Measurements from ENCODE around the gene PRICKLE2. TPM values are rescaled to one million over a fixed set of nuclear protein-coding genes. Genes with fewer than 3 reads are reported as not detected.

The PRICKLE2 gene
- total RNA-seq, 1 experiment from 2014 or later = 9.6 TPM

DNA sequence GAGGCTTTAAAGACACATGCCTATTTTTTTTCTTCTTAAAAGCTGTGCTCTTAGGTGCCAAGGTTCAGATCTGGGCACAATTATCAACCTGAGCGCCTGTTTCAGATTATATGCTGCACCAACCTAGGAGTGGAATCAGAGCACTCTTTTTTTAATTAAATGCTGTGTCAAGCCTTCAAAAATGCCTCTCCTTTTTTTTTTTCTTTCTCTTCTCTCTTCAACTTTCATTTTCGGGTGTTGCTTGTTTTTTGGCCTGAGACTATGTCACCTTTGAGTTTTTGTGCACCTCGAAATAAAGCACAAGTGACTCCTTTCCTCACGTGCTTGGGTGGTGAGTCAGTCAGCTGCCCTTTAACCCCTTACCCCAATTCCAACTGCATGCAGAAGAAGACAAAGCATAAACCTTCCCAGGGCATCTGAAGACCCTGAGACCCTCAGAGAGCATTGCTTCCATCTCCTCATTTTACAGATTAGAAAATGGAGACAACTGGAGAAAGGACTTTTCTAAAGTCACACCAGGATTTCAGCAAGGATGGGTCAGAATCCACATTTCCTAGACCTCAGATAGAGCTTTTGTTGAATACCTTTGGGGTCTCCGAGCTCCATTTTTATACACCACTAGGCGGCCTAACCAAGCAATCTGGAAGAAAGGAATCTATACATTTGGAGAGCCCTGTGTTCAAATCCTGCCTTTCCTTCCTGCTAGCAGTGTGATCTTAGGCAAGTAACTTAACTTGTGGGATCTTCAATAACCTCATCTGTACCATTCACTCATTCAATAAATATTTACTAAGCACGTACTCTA, 631 bp upstream of the PRICKLE2 start:
- POLR2A ChIA-PET = interaction anchor here (0.7 to 1.4 kb wide), 2 partner anchors 9 to 11 kb away, joined by 4 to 5 read pairs; no protein-coding TSS in a partner anchor
- Mint-ChIP-seq H3K27ac (ENCODE audit: low read depth, unreplicated experiment) (no peak overlapping the region), H3K36me3 (ENCODE audit: insufficient read depth, unreplicated experiment) (no peaks in the 10 kb centered on the region), H3K4me1 (ENCODE audit: insufficient read depth, unreplicated experiment) (peaks cover 5% of the 10 kb centered on the region), H3K9me3 (ENCODE audit: unreplicated experiment) (no peaks in the 10 kb centered on the region), H3K4me3 (ENCODE audit: unreplicated experiment) (peak overlapping the region; percentile 6), H3K27me3 (ENCODE audit: insufficient read depth, unreplicated experiment) (no peaks in the 10 kb centered on the region)
- BruUV-seq (replicated peaks) = no TSS peak
- TF ChIP-seq, protein P1, sequence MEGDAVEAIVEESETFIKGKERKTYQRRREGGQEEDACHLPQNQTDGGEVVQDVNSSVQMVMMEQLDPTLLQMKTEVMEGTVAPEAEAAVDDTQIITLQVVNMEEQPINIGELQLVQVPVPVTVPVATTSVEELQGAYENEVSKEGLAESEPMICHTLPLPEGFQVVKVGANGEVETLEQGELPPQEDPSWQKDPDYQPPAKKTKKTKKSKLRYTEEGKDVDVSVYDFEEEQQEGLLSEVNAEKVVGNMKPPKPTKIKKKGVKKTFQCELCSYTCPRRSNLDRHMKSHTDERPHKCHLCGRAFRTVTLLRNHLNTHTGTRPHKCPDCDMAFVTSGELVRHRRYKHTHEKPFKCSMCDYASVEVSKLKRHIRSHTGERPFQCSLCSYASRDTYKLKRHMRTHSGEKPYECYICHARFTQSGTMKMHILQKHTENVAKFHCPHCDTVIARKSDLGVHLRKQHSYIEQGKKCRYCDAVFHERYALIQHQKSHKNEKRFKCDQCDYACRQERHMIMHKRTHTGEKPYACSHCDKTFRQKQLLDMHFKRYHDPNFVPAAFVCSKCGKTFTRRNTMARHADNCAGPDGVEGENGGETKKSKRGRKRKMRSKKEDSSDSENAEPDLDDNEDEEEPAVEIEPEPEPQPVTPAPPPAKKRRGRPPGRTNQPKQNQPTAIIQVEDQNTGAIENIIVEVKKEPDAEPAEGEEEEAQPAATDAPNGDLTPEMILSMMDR (IDR thresholded peaks at IDR 0.05; ENCODE audit: unreplicated experiment) = no peak
- intact Hi-C loops (cut with micrococcal nuclease) = loop anchor here (2.0 to 10.0 kb wide), 2 partner anchors 173 to 259 kb away; no protein-coding TSS in a partner anchor
- DNase-seq (ENCODE audit: unreplicated experiment) = no peak
- CTCF ChIA-PET = interaction anchor here (0.7 to 1.1 kb wide), 3 partner anchors 11 to 22 kb away, joined by 3 to 4 read pairs (median 3); no protein-coding TSS in a partner anchor

DNA sequence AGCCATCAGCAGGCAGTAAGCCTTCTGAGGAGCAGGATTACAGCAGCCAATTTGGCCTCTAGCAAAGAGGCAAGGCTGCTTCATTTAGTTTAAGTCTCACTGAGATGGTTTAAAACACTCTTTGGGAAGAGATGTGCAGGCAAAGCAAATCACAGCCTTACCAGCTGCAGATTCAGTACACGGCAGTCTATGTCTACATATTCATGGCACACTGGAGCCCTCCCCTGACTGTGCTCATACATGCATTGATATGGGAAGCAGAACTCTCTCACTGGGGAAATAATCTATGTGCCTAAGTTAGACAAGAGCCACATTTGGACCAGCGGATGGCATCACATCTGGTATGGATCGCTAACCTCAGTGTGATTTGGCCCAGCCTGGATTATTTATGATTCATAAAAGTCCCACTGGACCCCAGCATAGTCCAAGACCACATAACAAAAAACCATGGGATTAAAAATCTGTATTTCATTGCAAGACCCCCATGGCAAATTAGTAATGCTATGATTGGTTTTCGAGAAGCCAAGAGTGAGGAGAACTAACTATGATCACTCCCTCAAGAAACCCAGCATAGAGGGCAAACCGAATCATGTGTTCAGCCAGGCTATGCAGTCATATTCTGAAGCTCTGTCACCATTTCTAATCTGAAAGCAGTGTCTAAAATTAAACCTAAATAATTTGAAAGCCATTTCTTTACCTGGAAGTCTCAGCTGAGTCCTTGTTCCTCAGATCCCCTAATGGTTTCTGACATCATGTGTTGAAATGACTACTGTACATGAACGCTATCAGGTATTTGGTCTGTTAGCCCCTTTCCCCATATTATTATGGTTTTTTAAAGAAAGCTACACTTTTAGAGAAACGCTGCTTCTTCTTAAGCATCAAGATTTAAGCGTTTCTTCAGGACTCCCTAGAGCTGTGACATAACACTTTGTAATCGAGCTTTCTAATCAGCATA, 1.2 kb downstream of the PRICKLE2 start:
- Mint-ChIP-seq H3K27ac (ENCODE audit: low read depth, unreplicated experiment) (no peak overlapping the region), H3K4me3 (ENCODE audit: unreplicated experiment) (no peak overlapping the region), H3K36me3 (ENCODE audit: insufficient read depth, unreplicated experiment) (no peaks in the 10 kb centered on the region), H3K9me3 (ENCODE audit: unreplicated experiment) (no peaks in the 10 kb centered on the region), H3K27me3 (ENCODE audit: insufficient read depth, unreplicated experiment) (no peaks in the 10 kb centered on the region), H3K4me1 (ENCODE audit: insufficient read depth, unreplicated experiment) (peaks cover 17% of the 10 kb centered on the region)
- DNase-seq (ENCODE audit: unreplicated experiment) = no peak
- CTCF ChIA-PET = interaction anchor here (0.6 to 1.3 kb wide), 6 partner anchors 11 to 261 kb away, joined by 3 read pairs; partner anchors contain the start of gene PSMD6
- POLR2A ChIA-PET = interaction anchor here (0.6 to 1.4 kb wide), 3 partner anchors 10 to 47 kb away, joined by 3 to 4 read pairs (median 4); no protein-coding TSS in a partner anchor
- TF ChIP-seq, protein P1 (IDR thresholded peaks at IDR 0.05; ENCODE audit: unreplicated experiment) = no peak
- BruUV-seq (replicated peaks) = no TSS peak
- intact Hi-C loops (cut with micrococcal nuclease) = loop anchor here (2.0 to 10.0 kb wide), 2 partner anchors 175 to 261 kb away; no protein-coding TSS in a partner anchor

DNA sequence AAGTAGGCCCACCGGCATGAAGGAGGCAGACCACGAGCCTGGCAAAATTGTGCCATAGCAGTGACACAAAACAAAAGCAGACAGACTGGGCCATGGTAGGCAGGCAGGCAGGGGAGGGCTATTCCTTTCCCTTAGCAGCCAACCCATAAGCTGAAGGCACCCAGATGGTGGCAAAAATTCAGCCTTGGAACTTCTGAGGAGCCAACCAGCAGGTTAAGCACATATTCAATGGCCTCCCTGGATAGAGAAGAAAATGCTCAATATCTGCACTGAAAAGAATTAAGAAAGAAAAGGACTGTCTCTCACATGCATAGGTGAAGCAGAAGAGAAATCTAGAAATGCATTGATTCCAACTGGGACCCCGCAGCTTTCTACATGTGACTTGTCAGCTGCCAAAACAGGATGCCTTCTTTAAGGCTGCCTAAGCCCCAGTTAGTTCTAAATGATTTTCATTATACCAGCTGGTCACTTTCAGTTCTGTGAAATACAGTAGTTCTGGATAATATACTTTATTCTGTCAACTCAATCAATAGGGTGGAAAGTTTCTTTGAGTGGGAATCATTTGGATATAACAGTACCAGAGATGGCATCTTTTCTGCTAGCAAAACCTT, 2.7 kb downstream of the PRICKLE2 start:
- Mint-ChIP-seq H3K9me3 (ENCODE audit: unreplicated experiment) (no peaks in the 10 kb centered on the region), H3K27ac (ENCODE audit: low read depth, unreplicated experiment) (no peak overlapping the region), H3K27me3 (ENCODE audit: insufficient read depth, unreplicated experiment) (no peaks in the 10 kb centered on the region), H3K4me1 (ENCODE audit: insufficient read depth, unreplicated experiment) (peaks cover 17% of the 10 kb centered on the region), H3K36me3 (ENCODE audit: insufficient read depth, unreplicated experiment) (no peaks in the 10 kb centered on the region), H3K4me3 (ENCODE audit: unreplicated experiment) (no peak overlapping the region)
- DNase-seq (ENCODE audit: unreplicated experiment) = no peak
- TF ChIP-seq, protein P1 (IDR thresholded peaks at IDR 0.05; ENCODE audit: unreplicated experiment) = no peak
- no TSS peak for BruUV-seq (replicated peaks)
- ChIA-PET POLR2A (interaction anchor here (0.7 to 1.0 kb wide), 2 partner anchors 43 to 246 kb away, joined by 3 read pairs; no protein-coding TSS in a partner anchor), CTCF (interaction anchor here (0.6 kb wide), 1 partner anchor 34 kb away, joined by 4 read pairs; no protein-coding TSS in a partner anchor)
- intact Hi-C loops (cut with micrococcal nuclease) = loop anchor here (10.0 kb wide), 1 partner anchor 262 kb away; no protein-coding TSS in a partner anchor

Measured in MCF 10A (cell line).